Gastrocnemius medialis (tissue), 4 donors: ENCODE data around the gene PRDX3. TPM values are rescaled to one million over a fixed set of nuclear protein-coding genes. Genes with fewer than 3 reads are reported as not detected.

Experiments
- ATAC-seq, 2 donors: fragments of 150-250 bp; one replicate each; pipeline ENCODE4 v1.9.1; 2016
- DNase-seq, 2 donors: peaks; one replicate each; pipeline ENCODE4 v3.0.0-alpha.2; 2019
- H3K27ac ChIP-seq, 4 donors: fragments of 200-600 bp; sonication (generic); 1 replicate in 1 of 4; 2 replicates in 3 of 4; pipeline ENCODE4 v1.5.1; 2016 to 2018; ENCODE audit warnings: mild to moderate bottlenecking in 2 of 4, moderate library complexity in 1 of 4
- H3K27me3 ChIP-seq, 3 donors: fragments of 200-600 bp; sonication (generic) in 2 of 3; 1 replicate in 1 of 3; 2 replicates in 2 of 3; pipeline versions ENCODE4 v1.5.1 to v1.6.0; 2016 to 2019; ENCODE audit warnings: mild to moderate bottlenecking in 1 of 3, moderate library complexity in 1 of 3
- H3K36me3 ChIP-seq, 2 donors: fragments of 200-600 bp; sonication (generic) in 1 of 2; one replicate each; pipeline ENCODE4 v1.5.1; 2017 to 2018
- H3K4me1 ChIP-seq, 2 donors: fragments of 200-600 bp; sonication (generic) in 1 of 2; one replicate each; pipeline ENCODE4 v1.5.1; 2016 to 2017; ENCODE audit warnings: mild to moderate bottlenecking in 2 of 2
- H3K4me3 ChIP-seq, 4 donors: fragments of 200-600 bp; sonication (generic) in 3 of 4; 1 replicate in 1 of 4; 2 replicates in 3 of 4; pipeline ENCODE4 v1.5.1; 2016 to 2019; ENCODE audit warnings: mild to moderate bottlenecking in 2 of 4
- H3K9me3 ChIP-seq, 3 donors: fragments of 200-600 bp; sonication (generic) in 2 of 3; 1 replicate in 1 of 3; 2 replicates in 2 of 3; pipeline ENCODE4 v1.5.1; 2016 to 2019
- CTCF ChIP-seq, 5 experiments: fragments of 450-650 bp in 3 of 5; fragments of 200-600 bp in 2 of 5; sonication (generic) in 2 of 5; IDR thresholded peaks in 4 of 5; conservative IDR thresholded peaks in 1 of 5; 1 replicate in 4 of 5; 2 replicates in 1 of 5; pipeline ENCODE4 v1.5.1; 2016 to 2019; ENCODE audit warnings: antibody characterized with exemption in 5 of 5, mild to moderate bottlenecking in 3 of 5, moderate library complexity in 3 of 5
- POLR2A ChIP-seq, 2 donors: fragments of 450-650 bp; IDR thresholded peaks; one replicate each; pipeline ENCODE4 v1.6.1; 2017; ENCODE audit warnings: antibody characterized with exemption in 2 of 2, mild to moderate bottlenecking in 2 of 2, moderate library complexity in 2 of 2
- in situ Hi-C, 4 donors: fragments of 200-750 bp; cut with MboI; loops; one replicate each; pipeline versions ENCODE4 v1.15.0 to v1.8.0; 2017; ENCODE audit warnings: low sequenced_read_pairs in 4 of 4
- intact Hi-C: fragments of 100-400 bp; cut with DNase I; formaldehyde crosslinking; loops from one replicate; pipeline ENCODE4 v1.15.1; 2023; ENCODE audit warnings: low total_unique reads
- total RNA-seq, 4 donors: library from RNA; depleted of rRNA; stranded (reverse); fragments of >200 nt; gene quantifications; one replicate each; pipeline versions ENCODE4 v1.1.0 to v1.2.3, GENCODE V29; 2016

The PRDX3 gene
- total RNA-seq, 4 donors from 2014 or later: 227 to 342 (median 250) TPM

DNA sequence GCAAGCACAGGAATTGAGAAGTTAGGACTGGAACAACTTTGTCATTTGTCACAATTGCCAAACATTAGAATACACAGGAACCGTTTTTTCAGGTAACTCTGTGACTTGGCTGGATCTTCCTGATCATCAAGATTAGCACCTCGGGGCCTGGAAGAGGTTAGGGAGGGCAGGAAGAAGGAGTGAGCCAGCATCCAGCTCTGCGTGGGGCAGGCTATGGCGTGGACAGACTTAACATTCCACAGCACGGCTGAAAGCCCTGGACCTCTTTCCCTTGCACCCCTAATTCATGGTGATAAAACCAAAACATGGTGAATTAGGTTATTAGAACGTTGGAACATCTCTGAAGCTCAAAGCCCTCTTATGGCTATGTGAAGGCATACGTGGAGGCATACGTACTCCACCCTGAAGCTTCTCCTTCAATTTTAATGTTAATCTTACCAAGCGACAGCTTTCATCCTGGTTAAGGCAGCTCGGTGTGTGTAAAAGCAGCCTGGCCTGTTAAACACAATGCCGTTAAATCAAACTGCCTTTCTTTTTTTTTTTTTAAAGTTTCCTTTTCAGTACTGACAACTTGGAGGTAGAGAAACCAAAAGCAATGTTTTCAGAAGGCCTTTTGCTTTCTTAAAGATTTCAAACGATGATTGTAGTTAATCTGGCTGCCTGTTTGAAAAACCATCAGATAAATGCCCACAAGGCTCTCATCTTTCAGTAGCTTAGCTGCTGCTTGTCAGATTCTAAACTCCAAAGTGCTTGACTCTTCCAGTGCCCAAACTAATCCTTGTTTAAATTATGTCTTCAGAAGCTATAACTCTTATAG lies 33.2 kb upstream of the PRDX3 start:
- intact Hi-C loops: no loop called here
- TF ChIP-seq POLR2A (IDR thresholded peaks at IDR 0.05): no peak
- TF ChIP-seq CTCF (IDR thresholded peaks at IDR 0.05 in 4 of 5, conservative IDR thresholded peaks at IDR 0.05 in 1 of 5): no peak
- Histone ChIP-seq H3K36me3 (no peaks in the 10 kb centered on the region), H3K4me1 (peaks cover 7 to 13% of the 10 kb centered on the region in 2 donors), H3K4me3 (peak overlapping the region; percentile 3 to 16 (median 13)), H3K27me3 (no peaks in the 10 kb centered on the region), H3K9me3 (no peaks in the 10 kb centered on the region), H3K27ac (peak overlapping the region; percentile 56 to 92 (median 84))
- ATAC-seq: no peak
- in situ Hi-C loops: loop anchor here in 1 of 4 donors (10.0 kb wide), 1 partner anchor 203 kb away; no protein-coding TSS in a partner anchor
- no peak for DNase-seq

DNA sequence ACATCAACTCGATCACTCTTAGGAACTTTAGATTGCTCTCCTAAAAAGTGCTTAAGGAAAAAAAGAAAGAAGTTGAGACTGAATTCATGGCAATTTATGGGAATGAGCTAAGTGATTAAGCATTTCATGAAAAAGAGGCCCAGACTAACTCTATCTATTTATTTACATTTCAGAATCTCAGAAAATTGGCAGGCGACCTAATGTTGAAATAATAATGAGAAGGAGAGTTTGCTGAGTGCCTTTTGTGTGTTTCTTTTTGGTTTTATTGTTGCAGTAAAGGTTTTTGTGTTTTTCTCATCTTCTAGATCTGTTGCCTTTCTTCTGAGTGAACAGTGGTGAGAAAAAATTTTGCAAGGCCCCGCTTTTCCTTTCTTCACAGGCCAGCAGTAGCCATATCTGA lies 32.6 kb upstream of the PRDX3 start:
- H3K9me3 ChIP-seq: no peaks in the 10 kb centered on the region
- TF ChIP-seq CTCF (IDR thresholded peaks at IDR 0.05 in 4 of 5, conservative IDR thresholded peaks at IDR 0.05 in 1 of 5): no peak
- TF ChIP-seq POLR2A (IDR thresholded peaks at IDR 0.05): no peak
- intact Hi-C loops: no loop called here
- DNase-seq: no peak
- peaks cover 7 to 16% of the 10 kb centered on the region in 2 donors for H3K4me1 ChIP-seq
- ATAC-seq: no peak
- H3K4me3 ChIP-seq: peak overlapping the region in 1 of 4 donors; percentile 16
- in situ Hi-C loops: loop anchor here in 1 of 4 donors (10.0 kb wide), 1 partner anchor 204 kb away; no protein-coding TSS in a partner anchor
- no peaks in the 10 kb centered on the region for H3K36me3 ChIP-seq
- H3K27me3 ChIP-seq: no peaks in the 10 kb centered on the region
- H3K27ac ChIP-seq: peak overlapping the region; percentile 56 to 92 (median 84)

GRCh38 chr10:119210633-119211032 lies 32.0 kb upstream of the PRDX3 start:
- no peaks in the 10 kb centered on the region for H3K9me3 ChIP-seq
- ATAC-seq: no peak
- intact Hi-C loops (no loop called here), in situ Hi-C loops (loop anchor here in 1 of 4 donors (10.0 kb wide), 1 partner anchor 204 kb away; no protein-coding TSS in a partner anchor)
- no peaks in the 10 kb centered on the region for H3K27me3 ChIP-seq
- no peak for TF ChIP-seq POLR2A (IDR thresholded peaks at IDR 0.05)
- no peak for TF ChIP-seq CTCF (IDR thresholded peaks at IDR 0.05 in 4 of 5, conservative IDR thresholded peaks at IDR 0.05 in 1 of 5)
- H3K4me3 ChIP-seq: peak overlapping the region in 1 of 4 donors; percentile 66
- DNase-seq: no peak
- peak overlapping the region; percentile 75 to 92 (median 84) for H3K27ac ChIP-seq
- no peaks in the 10 kb centered on the region for H3K36me3 ChIP-seq
- H3K4me1 ChIP-seq: peaks cover 7 to 21% of the 10 kb centered on the region in 2 donors

GRCh38 chr10:119209736-119210355 lies 31.2 kb upstream of the PRDX3 start:
- Histone ChIP-seq H3K27me3 (no peaks in the 10 kb centered on the region), H3K4me1 (peaks cover 7 to 21% of the 10 kb centered on the region in 2 donors), H3K27ac (peak overlapping the region; percentile 75 to 92 (median 84)), H3K36me3 (no peaks in the 10 kb centered on the region), H3K4me3 (peak overlapping the region; percentile 27 to 85 (median 66)), H3K9me3 (no peaks in the 10 kb centered on the region)
- no peak for TF ChIP-seq POLR2A (IDR thresholded peaks at IDR 0.05)
- peak in 2 of 5 experiments; percentile 3 to 22 for TF ChIP-seq CTCF (IDR thresholded peaks at IDR 0.05 in 4 of 5, conservative IDR thresholded peaks at IDR 0.05 in 1 of 5)
- DNase-seq (no peak), ATAC-seq (no peak)
- intact Hi-C loops (loop anchor here (5.0 kb wide), 2 partner anchors 72 to 107 kb away; no protein-coding TSS in a partner anchor), in situ Hi-C loops (loop anchor here in 2 of 4 donors (5.0 to 10.0 kb wide), 2 partner anchors 205 to 232 kb away; no protein-coding TSS in a partner anchor)
